Measurements from ENCODE around the gene NTRK2.

DNA sequence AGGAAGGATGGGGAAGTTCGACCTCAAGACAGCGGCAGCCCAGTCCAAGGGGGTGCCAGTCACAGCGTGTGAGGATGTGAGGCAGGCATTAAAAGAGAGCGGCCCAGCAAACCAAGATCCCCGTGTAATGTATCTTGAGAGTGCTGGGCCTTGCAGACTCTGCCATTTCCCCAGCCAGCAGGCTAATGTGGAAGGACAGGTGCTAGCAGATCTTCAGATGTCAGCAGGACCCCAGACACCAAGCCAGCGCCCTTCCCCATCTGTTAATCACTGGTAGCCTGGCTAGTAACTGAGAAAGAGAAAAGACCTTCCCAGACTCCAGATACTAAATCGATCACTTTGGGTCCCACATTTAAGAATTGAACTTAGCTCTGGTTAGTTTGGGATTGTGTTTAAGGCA lies 62.2 kb downstream of the NTRK2 start:
- TF ChIP-seq EP300 (IDR thresholded peaks at IDR 0.05; ENCODE audit: borderline replicate concordance) (no peak), CEBPB (IDR thresholded peaks at IDR 0.05) (no peak), MAX (IDR thresholded peaks at IDR 0.05) (no peak)

Data from Ishikawa (cell line).